ENCODE data around the gene KIF3A. TPM values are rescaled to one million over a fixed set of nuclear protein-coding genes. Genes with fewer than 3 reads are reported as not detected.

KIF3A gene
- polyA plus RNA-seq, 1 donor from 2014 or later: 94.4 TPM

DNA sequence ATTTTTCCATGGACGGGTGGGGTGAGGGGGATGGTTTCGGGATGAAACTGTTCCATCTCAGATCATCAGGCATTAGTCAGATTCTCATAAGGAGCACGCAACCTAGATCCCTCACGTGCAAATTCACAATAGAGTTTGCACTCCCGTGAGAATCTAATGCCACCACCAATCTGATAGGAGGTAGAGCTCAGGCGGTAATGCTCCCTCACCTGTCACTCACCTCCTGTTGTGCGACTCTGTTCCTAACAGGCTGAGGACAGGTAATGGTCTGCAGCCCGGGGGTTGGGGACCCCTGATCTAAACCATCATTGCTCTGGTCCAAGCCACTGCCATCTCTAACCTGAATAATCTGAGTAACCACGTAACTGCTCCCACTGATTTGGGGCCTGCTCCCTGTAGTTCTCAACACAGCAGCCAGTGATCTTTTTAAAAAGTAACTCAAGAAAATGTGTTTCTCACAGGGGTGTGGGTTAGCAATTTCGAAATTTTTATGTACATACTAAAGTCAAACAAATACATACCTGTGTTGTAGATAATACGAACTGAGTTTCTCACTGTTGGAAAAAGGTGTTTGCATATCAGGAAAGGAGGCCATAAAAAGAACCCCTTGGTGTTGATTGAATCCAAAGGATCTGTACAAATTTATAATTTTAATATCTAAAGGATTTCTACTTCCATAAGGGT lies 90.6 kb downstream of the KIF3A start:
- Histone ChIP-seq H3K79me2 (replicated peaks; ENCODE audit: insufficient read depth, low read length) (no peaks in the 10 kb centered on the region), H3K9me2 (ENCODE audit: insufficient read depth, low read length) (no peaks in the 10 kb centered on the region), H2AFZ (ENCODE audit: low read depth, low read length) (no peak overlapping the region), H3F3A (ENCODE audit: insufficient read depth, low read length, poor library complexity, severe bottlenecking) (no peaks in the 10 kb centered on the region), H3K9ac (ENCODE audit: low read length) (no peak overlapping the region), H3K4me3 (ENCODE audit: low read length) (no peak overlapping the region), H3K36me3 (ENCODE audit: insufficient read depth, low read length) (no peaks in the 10 kb centered on the region), H3K27me3 (ENCODE audit: insufficient read depth, low read depth, low read length) (no peaks in the 10 kb centered on the region), H3K27ac (ENCODE audit: low read length) (no peak overlapping the region), H3K4me2 (ENCODE audit: low read length) (no peak overlapping the region), H3K9me3 (ENCODE audit: low read length) (no peaks in the 10 kb centered on the region), H4K20me1 (ENCODE audit: insufficient read depth) (no peaks in the 10 kb centered on the region)
- TF ChIP-seq EZH2 (IDR thresholded peaks at IDR 0.05; ENCODE audit: borderline replicate concordance, insufficient read depth, low read length, poor library complexity, severe bottlenecking): no peak
- TF ChIP-seq SMC3 (conservative IDR thresholded peaks at IDR 0.05; ENCODE audit: poor library complexity): no peak
- TF ChIP-seq, protein P1, sequence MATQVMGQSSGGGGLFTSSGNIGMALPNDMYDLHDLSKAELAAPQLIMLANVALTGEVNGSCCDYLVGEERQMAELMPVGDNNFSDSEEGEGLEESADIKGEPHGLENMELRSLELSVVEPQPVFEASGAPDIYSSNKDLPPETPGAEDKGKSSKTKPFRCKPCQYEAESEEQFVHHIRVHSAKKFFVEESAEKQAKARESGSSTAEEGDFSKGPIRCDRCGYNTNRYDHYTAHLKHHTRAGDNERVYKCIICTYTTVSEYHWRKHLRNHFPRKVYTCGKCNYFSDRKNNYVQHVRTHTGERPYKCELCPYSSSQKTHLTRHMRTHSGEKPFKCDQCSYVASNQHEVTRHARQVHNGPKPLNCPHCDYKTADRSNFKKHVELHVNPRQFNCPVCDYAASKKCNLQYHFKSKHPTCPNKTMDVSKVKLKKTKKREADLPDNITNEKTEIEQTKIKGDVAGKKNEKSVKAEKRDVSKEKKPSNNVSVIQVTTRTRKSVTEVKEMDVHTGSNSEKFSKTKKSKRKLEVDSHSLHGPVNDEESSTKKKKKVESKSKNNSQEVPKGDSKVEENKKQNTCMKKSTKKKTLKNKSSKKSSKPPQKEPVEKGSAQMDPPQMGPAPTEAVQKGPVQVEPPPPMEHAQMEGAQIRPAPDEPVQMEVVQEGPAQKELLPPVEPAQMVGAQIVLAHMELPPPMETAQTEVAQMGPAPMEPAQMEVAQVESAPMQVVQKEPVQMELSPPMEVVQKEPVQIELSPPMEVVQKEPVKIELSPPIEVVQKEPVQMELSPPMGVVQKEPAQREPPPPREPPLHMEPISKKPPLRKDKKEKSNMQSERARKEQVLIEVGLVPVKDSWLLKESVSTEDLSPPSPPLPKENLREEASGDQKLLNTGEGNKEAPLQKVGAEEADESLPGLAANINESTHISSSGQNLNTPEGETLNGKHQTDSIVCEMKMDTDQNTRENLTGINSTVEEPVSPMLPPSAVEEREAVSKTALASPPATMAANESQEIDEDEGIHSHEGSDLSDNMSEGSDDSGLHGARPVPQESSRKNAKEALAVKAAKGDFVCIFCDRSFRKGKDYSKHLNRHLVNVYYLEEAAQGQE (IDR thresholded peaks at IDR 0.05; ENCODE audit: borderline replicate concordance): no peak
- TF ChIP-seq EP300 (conservative IDR thresholded peaks at IDR 0.05; ENCODE audit: poor library complexity, severe bottlenecking): no peak

DNA sequence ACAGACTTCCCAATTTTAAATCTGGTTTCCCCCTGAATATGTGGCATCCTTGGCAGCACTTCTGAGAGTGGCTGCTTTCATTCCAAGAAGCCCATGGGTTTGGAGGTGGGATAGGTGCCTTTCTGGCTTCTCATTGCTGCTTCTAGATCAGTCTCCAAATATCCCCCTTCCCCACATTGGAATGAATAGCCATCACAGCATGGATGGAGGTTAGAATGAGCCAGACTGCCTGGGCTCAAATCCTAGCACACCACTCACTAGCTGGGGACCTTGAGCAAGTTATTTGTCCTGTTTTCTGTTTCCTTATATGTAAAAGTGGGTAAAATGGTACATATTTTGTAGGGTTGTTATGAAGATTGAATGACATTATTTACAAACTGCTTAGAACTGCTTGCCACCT lies 93.2 kb downstream of the KIF3A start:
- no peaks in the 10 kb centered on the region for H3K36me3 ChIP-seq (ENCODE audit: insufficient read depth, low read length)
- H3K4me2 ChIP-seq (ENCODE audit: low read length): no peak overlapping the region
- no peaks in the 10 kb centered on the region for H3F3A ChIP-seq (ENCODE audit: insufficient read depth, low read length, poor library complexity, severe bottlenecking)
- no peak overlapping the region for H3K9ac ChIP-seq (ENCODE audit: low read length)
- no peak overlapping the region for H2AFZ ChIP-seq (ENCODE audit: low read depth, low read length)
- no peaks in the 10 kb centered on the region for H3K79me2 ChIP-seq (replicated peaks; ENCODE audit: insufficient read depth, low read length)
- H3K27ac ChIP-seq (ENCODE audit: low read length): no peak overlapping the region
- no peaks in the 10 kb centered on the region for H3K9me3 ChIP-seq (ENCODE audit: low read length)
- no peaks in the 10 kb centered on the region for H3K27me3 ChIP-seq (ENCODE audit: insufficient read depth, low read depth, low read length)
- H4K20me1 ChIP-seq (ENCODE audit: insufficient read depth): no peaks in the 10 kb centered on the region
- H3K9me2 ChIP-seq (ENCODE audit: insufficient read depth, low read length): no peaks in the 10 kb centered on the region
- no peak overlapping the region for H3K4me3 ChIP-seq (ENCODE audit: low read length)
- TF ChIP-seq EZH2 (IDR thresholded peaks at IDR 0.05; ENCODE audit: borderline replicate concordance, insufficient read depth, low read length, poor library complexity, severe bottlenecking) (no peak), TAF1 (IDR thresholded peaks at IDR 0.05; ENCODE audit: low read depth) (no peak), POLR2AphosphoS5 (IDR thresholded peaks at IDR 0.05) (no peak), SMC3 (conservative IDR thresholded peaks at IDR 0.05; ENCODE audit: poor library complexity) (no peak), RAD21 (conservative IDR thresholded peaks at IDR 0.05) (no peak), MXI1 (conservative IDR thresholded peaks at IDR 0.05; ENCODE audit: poor library complexity, severe bottlenecking) (no peak), EP300 (conservative IDR thresholded peaks at IDR 0.05; ENCODE audit: poor library complexity, severe bottlenecking) (no peak)
- TF ChIP-seq, protein P2, sequence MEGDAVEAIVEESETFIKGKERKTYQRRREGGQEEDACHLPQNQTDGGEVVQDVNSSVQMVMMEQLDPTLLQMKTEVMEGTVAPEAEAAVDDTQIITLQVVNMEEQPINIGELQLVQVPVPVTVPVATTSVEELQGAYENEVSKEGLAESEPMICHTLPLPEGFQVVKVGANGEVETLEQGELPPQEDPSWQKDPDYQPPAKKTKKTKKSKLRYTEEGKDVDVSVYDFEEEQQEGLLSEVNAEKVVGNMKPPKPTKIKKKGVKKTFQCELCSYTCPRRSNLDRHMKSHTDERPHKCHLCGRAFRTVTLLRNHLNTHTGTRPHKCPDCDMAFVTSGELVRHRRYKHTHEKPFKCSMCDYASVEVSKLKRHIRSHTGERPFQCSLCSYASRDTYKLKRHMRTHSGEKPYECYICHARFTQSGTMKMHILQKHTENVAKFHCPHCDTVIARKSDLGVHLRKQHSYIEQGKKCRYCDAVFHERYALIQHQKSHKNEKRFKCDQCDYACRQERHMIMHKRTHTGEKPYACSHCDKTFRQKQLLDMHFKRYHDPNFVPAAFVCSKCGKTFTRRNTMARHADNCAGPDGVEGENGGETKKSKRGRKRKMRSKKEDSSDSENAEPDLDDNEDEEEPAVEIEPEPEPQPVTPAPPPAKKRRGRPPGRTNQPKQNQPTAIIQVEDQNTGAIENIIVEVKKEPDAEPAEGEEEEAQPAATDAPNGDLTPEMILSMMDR (IDR thresholded peaks at IDR 0.05; ENCODE audit: poor library complexity, severe bottlenecking): no peak
- TF ChIP-seq, protein P1 (IDR thresholded peaks at IDR 0.05; ENCODE audit: borderline replicate concordance): no peak

All from neural cell (in vitro differentiated cells).